ENCODE data around the gene USP47. TPM values are rescaled to one million over a fixed set of nuclear protein-coding genes. Genes with fewer than 3 reads are reported as not detected.
A peak's percentile ranks its signal among the peaks of the same experiment; 100 is the strongest.

The USP47 gene
- total RNA-seq, 2 experiments from 2014 or later = 42.2 to 44.1 TPM

- POLR2A ChIA-PET = interaction anchor here (0.7 kb wide), 1 partner anchor 224 kb away, joined by 3 read pairs; no protein-coding TSS in a partner anchor
- H3K9me3 ChIP-seq (ENCODE audit: low read length) = no peaks in the 10 kb centered on the region
- peaks cover 20% of the 10 kb centered on the region for H4K20me1 ChIP-seq (ENCODE audit: insufficient read depth, low read length)
- H3K4me1 ChIP-seq (ENCODE audit: insufficient read depth, low read length, poor library complexity, severe bottlenecking) = peaks cover 12% of the 10 kb centered on the region
- peaks cover 26% of the 10 kb centered on the region for H3K79me2 ChIP-seq (ENCODE audit: insufficient read depth, low read depth, low read length)
- TF ChIP-seq, protein P1, sequence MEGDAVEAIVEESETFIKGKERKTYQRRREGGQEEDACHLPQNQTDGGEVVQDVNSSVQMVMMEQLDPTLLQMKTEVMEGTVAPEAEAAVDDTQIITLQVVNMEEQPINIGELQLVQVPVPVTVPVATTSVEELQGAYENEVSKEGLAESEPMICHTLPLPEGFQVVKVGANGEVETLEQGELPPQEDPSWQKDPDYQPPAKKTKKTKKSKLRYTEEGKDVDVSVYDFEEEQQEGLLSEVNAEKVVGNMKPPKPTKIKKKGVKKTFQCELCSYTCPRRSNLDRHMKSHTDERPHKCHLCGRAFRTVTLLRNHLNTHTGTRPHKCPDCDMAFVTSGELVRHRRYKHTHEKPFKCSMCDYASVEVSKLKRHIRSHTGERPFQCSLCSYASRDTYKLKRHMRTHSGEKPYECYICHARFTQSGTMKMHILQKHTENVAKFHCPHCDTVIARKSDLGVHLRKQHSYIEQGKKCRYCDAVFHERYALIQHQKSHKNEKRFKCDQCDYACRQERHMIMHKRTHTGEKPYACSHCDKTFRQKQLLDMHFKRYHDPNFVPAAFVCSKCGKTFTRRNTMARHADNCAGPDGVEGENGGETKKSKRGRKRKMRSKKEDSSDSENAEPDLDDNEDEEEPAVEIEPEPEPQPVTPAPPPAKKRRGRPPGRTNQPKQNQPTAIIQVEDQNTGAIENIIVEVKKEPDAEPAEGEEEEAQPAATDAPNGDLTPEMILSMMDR (conservative IDR thresholded peaks at IDR 0.05; ENCODE audit: low read length) = no peak
- TF ChIP-seq EZH2phosphoT487 (IDR thresholded peaks at IDR 0.05; ENCODE audit: borderline replicate concordance, low read depth, low read length) = no peak
- CTCF ChIA-PET (ENCODE audit: unreplicated experiment) = no interaction called here
- no peak overlapping the region for H2AFZ ChIP-seq (ENCODE audit: low read length)
- no peak for DNase-seq (ENCODE audit: low spot score)
- BruUV-seq (replicated peaks) = no TSS peak
- H3K27ac ChIP-seq (ENCODE audit: low read depth, low read length, poor library complexity, severe bottlenecking) = no peak overlapping the region
- intact Hi-C loops (cut with micrococcal nuclease; ENCODE audit: unreplicated experiment) = loop anchor here (5.0 kb wide), 1 partner anchor 982 kb away; the partner anchor contains the start of gene ZBED5
- no peaks in the 10 kb centered on the region for H3K9me2 ChIP-seq (ENCODE audit: insufficient read depth, low read length)
- no peak overlapping the region for H3K4me2 ChIP-seq (ENCODE audit: low read length)
- H3K36me3 ChIP-seq (ENCODE audit: insufficient read depth, low read length) = no peaks in the 10 kb centered on the region
- H3K4me3 ChIP-seq (ENCODE audit: low read depth, low read length, poor library complexity, severe bottlenecking) = no peak overlapping the region
Observed at GRCh38 chr11:11839718-11840117, 2.1 kb upstream of the USP47 start.

DNA sequence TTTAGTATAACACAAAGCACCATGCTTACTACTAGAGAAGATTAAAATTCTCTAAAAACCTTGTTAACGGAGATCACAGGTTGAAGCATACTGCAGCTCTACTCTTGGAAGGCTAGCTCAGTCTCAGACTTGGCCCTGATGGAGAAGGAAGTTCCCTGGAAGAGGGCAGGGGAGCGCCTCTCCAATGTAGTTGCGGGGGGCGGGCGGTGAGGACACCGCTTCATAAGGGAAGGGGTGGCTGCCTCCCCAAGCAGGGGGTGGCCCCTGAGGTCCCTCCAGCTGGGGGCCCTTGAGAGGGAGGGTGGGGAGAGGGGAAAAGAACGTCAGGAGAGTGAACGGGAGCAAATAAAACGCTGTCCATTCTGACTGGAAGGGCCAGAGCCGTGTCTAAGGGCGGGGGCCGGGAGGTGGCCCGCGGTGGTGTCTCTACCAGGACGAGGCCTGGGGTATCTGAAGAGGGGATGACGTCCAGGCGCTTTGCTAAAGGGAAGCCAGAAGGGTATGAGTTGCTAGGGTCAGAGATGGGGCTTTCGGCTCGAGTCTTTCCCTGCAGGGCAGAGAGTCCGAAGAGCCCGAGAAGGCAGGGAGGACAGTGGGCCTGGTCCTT lies 553 bp upstream of the USP47 start:
- TF ChIP-seq, protein P1 (conservative IDR thresholded peaks at IDR 0.05; ENCODE audit: low read length) = no peak
- no peak for TF ChIP-seq EZH2phosphoT487 (IDR thresholded peaks at IDR 0.05; ENCODE audit: borderline replicate concordance, low read depth, low read length)
- H3K9me2 ChIP-seq (ENCODE audit: insufficient read depth, low read length) = no peaks in the 10 kb centered on the region
- intact Hi-C loops (cut with micrococcal nuclease; ENCODE audit: unreplicated experiment) = loop anchor here (5.0 kb wide), 1 partner anchor 984 kb away; the partner anchor contains the start of gene ZBED5
- peak overlapping the region; percentile 99 for H2AFZ ChIP-seq (ENCODE audit: low read length)
- H3K4me3 ChIP-seq (ENCODE audit: low read depth, low read length, poor library complexity, severe bottlenecking) = peak overlapping the region; percentile 86
- no peaks in the 10 kb centered on the region for H3K9me3 ChIP-seq (ENCODE audit: low read length)
- peaks cover 21% of the 10 kb centered on the region for H3K4me1 ChIP-seq (ENCODE audit: insufficient read depth, low read length, poor library complexity, severe bottlenecking)
- peak overlapping the region; percentile 95 for H3K4me2 ChIP-seq (ENCODE audit: low read length)
- no peaks in the 10 kb centered on the region for H3K36me3 ChIP-seq (ENCODE audit: insufficient read depth, low read length)
- H4K20me1 ChIP-seq (ENCODE audit: insufficient read depth, low read length) = peaks cover 29% of the 10 kb centered on the region
- no TSS peak for BruUV-seq (replicated peaks)
- H3K27ac ChIP-seq (ENCODE audit: low read depth, low read length, poor library complexity, severe bottlenecking) = peak overlapping the region; percentile 83
- DNase-seq (ENCODE audit: low spot score) = no peak
- H3K79me2 ChIP-seq (ENCODE audit: insufficient read depth, low read depth, low read length) = peaks cover 41% of the 10 kb centered on the region
- ChIA-PET CTCF (ENCODE audit: unreplicated experiment) (interaction anchor here (0.6 kb wide), 2 partner anchors 34 to 793 kb away, joined by 3 read pairs; no protein-coding TSS in a partner anchor), POLR2A (interaction anchor here (0.7 to 1.2 kb wide), 3 partner anchors 23 to 51 kb away, joined by 3 read pairs; no protein-coding TSS in a partner anchor)
